ENCODE measurements around the gene WDFY1.

WDFY1 gene

GRCh38 chr2:223856584-223856983, 88.6 kb downstream of the WDFY1 start:
- no peak for DNase-seq (ENCODE audit: low spot score)

- no peak for DNase-seq (ENCODE audit: low spot score)
These were observed 89.1 kb downstream of the WDFY1 start for GRCh38 chr2:223856021-223856420.

GRCh38 chr2:223855426-223855825, 89.7 kb downstream of the WDFY1 start:
- no peak for DNase-seq (ENCODE audit: low spot score)

GRCh38 chr2:223854741-223855140, 90.4 kb downstream of the WDFY1 start:
- DNase-seq (ENCODE audit: low spot score): no peak

GRCh38 chr2:223853425-223853837, 91.7 kb downstream of the WDFY1 start:
- DNase-seq (ENCODE audit: low spot score): no peak

GRCh38 chr2:223852281-223852795, 92.8 kb downstream of the WDFY1 start:
- DNase-seq (ENCODE audit: low spot score): no peak

GRCh38 chr2:223847410-223847809, 97.7 kb downstream of the WDFY1 start:
- DNase-seq (ENCODE audit: low spot score): no peak

- DNase-seq (ENCODE audit: low spot score): peak; percentile 62
These were observed 98.6 kb downstream of the WDFY1 start for GRCh38 chr2:223846515-223846914.

GRCh38 chr2:223841436-223842190, 103.5 kb downstream of the WDFY1 start:
- no peak for DNase-seq (ENCODE audit: low spot score)

GRCh38 chr2:223837287-223838061, 107.7 kb downstream of the WDFY1 start, which contains the start of gene AP1S3:
TSS of gene AP1S3 (minus strand) at chr2:223837582. CDS start at chr2:223837450, 132 bp downstream.
- DNase-seq (ENCODE audit: low spot score): no peak

GRCh38 chr2:223835701-223836532, 109.2 kb downstream of the WDFY1 start:
- no peak for DNase-seq (ENCODE audit: low spot score)

- DNase-seq (ENCODE audit: low spot score): no peak
These were observed 110.7 kb downstream of the WDFY1 start for GRCh38 chr2:223834431-223834830.

- DNase-seq (ENCODE audit: low spot score): no peak
These were observed 112.8 kb downstream of the WDFY1 start for GRCh38 chr2:223832241-223832903.

GRCh38 chr2:223829128-223829527, 116.0 kb downstream of the WDFY1 start:
- DNase-seq (ENCODE audit: low spot score): no peak

GRCh38 chr2:223828314-223828713, 116.8 kb downstream of the WDFY1 start:
- no peak for DNase-seq (ENCODE audit: low spot score)

- DNase-seq (ENCODE audit: low spot score): no peak
These were observed 118.1 kb downstream of the WDFY1 start for GRCh38 chr2:223826995-223827394.

Data from RKO (cell line).